Smooth muscle cell (in vitro differentiated cells): Measurements from ENCODE around the gene RTKN2. TPM values are rescaled to one million over a fixed set of nuclear protein-coding genes. Genes with fewer than 3 reads are reported as not detected.
A peak's percentile ranks its signal among the peaks of the same experiment; 100 is the strongest.

Source experiments
- DNase-seq: peaks from one replicate; lab custom pipeline; 2025; ENCODE audit not compliant: unreplicated experiment; lab: John Stamatoyannopoulos, UW
- H2AFZ ChIP-seq: fragments of 200-600 bp; sonication (generic); 2 replicates; pipeline ENCODE4 v1.6.0; 2016; ENCODE audit warnings: antibody characterized with exemption, low read depth, mild to moderate bottlenecking
- H3F3A ChIP-seq: fragments of 200-600 bp; sonication (generic); 2 replicates; pipeline ENCODE4 v1.6.0; 2017; ENCODE audit warnings: antibody characterized with exemption, low read depth
- H3K27ac ChIP-seq: fragments of 200-600 bp; sonication (generic); 2 replicates; pipeline ENCODE4 v1.5.1; 2016; ENCODE audit warnings: low read depth, mild to moderate bottlenecking
- H3K27me3 ChIP-seq: fragments of 200-600 bp; sonication (generic); 2 replicates; pipeline ENCODE4 v1.6.1; 2016; ENCODE audit warnings: low read depth, mild to moderate bottlenecking
- H3K36me3 ChIP-seq: fragments of 200-600 bp; sonication (generic); 2 replicates; pipeline ENCODE4 v1.5.1; 2016; ENCODE audit warnings: low read depth
- H3K4me1 ChIP-seq: fragments of 200-600 bp; sonication (generic); 2 replicates; pipeline ENCODE4 v1.5.1; 2016; ENCODE audit warnings: low read depth
- H3K4me2 ChIP-seq: fragments of 200-600 bp; sonication (generic); 2 replicates; pipeline ENCODE4 v1.6.0; 2016; ENCODE audit warnings: mild to moderate bottlenecking
- H3K4me3 ChIP-seq: fragments of 200-600 bp; sonication (generic); 2 replicates; pipeline ENCODE4 v1.5.1; 2016; ENCODE audit warnings: mild to moderate bottlenecking
- H3K79me2 ChIP-seq: fragments of 200-600 bp; sonication (generic); 2 replicates; pipeline ENCODE4 v1.6.0; 2016; ENCODE audit warnings: low read depth, mild to moderate bottlenecking
- H3K9ac ChIP-seq: fragments of 200-600 bp; sonication (generic); 2 replicates; pipeline ENCODE4 v1.6.0; 2016; ENCODE audit warnings: low read depth
- H3K9me3 ChIP-seq: fragments of 200-600 bp; sonication (generic); replicated peaks from 2 replicates; pipeline ENCODE4 v1.5.1; 2016; ENCODE audit warnings: low read depth
- H4K20me1 ChIP-seq: fragments of 200-600 bp; sonication (generic); 2 replicates; pipeline ENCODE4 v1.6.0; 2016; ENCODE audit warnings: low read depth
- CTCF ChIP-seq: fragments of 200-600 bp; sonication (generic); IDR thresholded peaks from 2 replicates; pipeline ENCODE4 v1.5.1; 2017; ENCODE audit warnings: borderline replicate concordance, mild to moderate bottlenecking, antibody characterized with exemption; ENCODE audit not compliant: insufficient read depth, poor library complexity, severe bottlenecking
- WGBS: methylation state at CpG from one replicate; pipeline ENCODE4 v1.1.7; 2016; ENCODE audit warnings: low lambda C conversion rate; 5-methylcytosine and 5-hydroxymethylcytosine counted together
- polyA plus RNA-seq: library from polyadenylated mRNA; unstranded; fragments of >200 nt; fragmentation: Nextera tagmentation; extraction: Ambion mirVana; gene quantifications from 2 replicates; pipeline ENCODE4 v1.2.1, GENCODE V29; 2016
- total RNA-seq: library from RNA; depleted of rRNA; stranded (reverse); fragments of >200 nt; gene quantifications from 2 replicates; pipeline ENCODE4 v1.2.3, GENCODE V29; 2014

RTKN2 gene
- total and polyA plus RNA-seq, 2 experiments from 2014 or later, result 1.6 to 4.9 TPM

GRCh38 chr10:62278441-62278910 is 9.8 kb upstream of the RTKN2 start:
- Histone ChIP-seq H3K4me1 (no peaks in the 10 kb centered on the region), H3K9me3 (no peaks in the 10 kb centered on the region), H3K9ac (no peak overlapping the region), H3K4me3 (no peak overlapping the region), H3K4me2 (peak overlapping the region; percentile 39), H3F3A (no peaks in the 10 kb centered on the region), H3K36me3 (no peaks in the 10 kb centered on the region), H2AFZ (no peak overlapping the region), H3K27ac (no peak overlapping the region), H4K20me1 (no peaks in the 10 kb centered on the region), H3K79me2 (no peaks in the 10 kb centered on the region), H3K27me3 (no peaks in the 10 kb centered on the region)
- WGBS, result 50% methylated on average over 2 of the region's 2 CpGs
- DNase-seq, result no peak
- TF ChIP-seq CTCF, result no peak

- H3K27me3 ChIP-seq, result no peaks in the 10 kb centered on the region
- no peak overlapping the region for H3K27ac ChIP-seq
- H3K4me2 ChIP-seq, result no peak overlapping the region
- H3K9ac ChIP-seq, result no peak overlapping the region
- H2AFZ ChIP-seq, result no peak overlapping the region
- H3K79me2 ChIP-seq, result no peaks in the 10 kb centered on the region
- no peaks in the 10 kb centered on the region for H4K20me1 ChIP-seq
- H3K36me3 ChIP-seq, result no peaks in the 10 kb centered on the region
- no peak for TF ChIP-seq CTCF
- no peaks in the 10 kb centered on the region for H3F3A ChIP-seq
- 96% methylated on average over 1 of the region's 1 CpG for WGBS
- no peak overlapping the region for H3K4me3 ChIP-seq
- no peak for DNase-seq
- H3K9me3 ChIP-seq, result no peaks in the 10 kb centered on the region
- no peaks in the 10 kb centered on the region for H3K4me1 ChIP-seq
Observed at GRCh38 chr10:62277971-62278370, 9.3 kb upstream of the RTKN2 start.

GRCh38 chr10:62270020-62270419 is 1.4 kb upstream of the RTKN2 start:
- Histone ChIP-seq H3K4me2 (no peak overlapping the region), H3K27me3 (no peaks in the 10 kb centered on the region), H3K9ac (no peak overlapping the region), H4K20me1 (no peaks in the 10 kb centered on the region), H3F3A (peaks cover 9% of the 10 kb centered on the region), H3K9me3 (no peaks in the 10 kb centered on the region), H3K4me3 (no peak overlapping the region), H3K4me1 (peaks cover 28% of the 10 kb centered on the region), H3K36me3 (no peaks in the 10 kb centered on the region), H3K79me2 (peaks cover 18% of the 10 kb centered on the region), H3K27ac (no peak overlapping the region), H2AFZ (no peak overlapping the region)
- DNase-seq, result no peak
- no peak for TF ChIP-seq CTCF
- 91% methylated on average over 4 of the region's 4 CpGs for WGBS

- Histone ChIP-seq H3K36me3 (no peaks in the 10 kb centered on the region), H3K79me2 (peaks cover 25% of the 10 kb centered on the region), H3K4me3 (peak overlapping the region; percentile 78), H3K9ac (peak overlapping the region; percentile 58), H3K9me3 (no peaks in the 10 kb centered on the region), H4K20me1 (no peaks in the 10 kb centered on the region), H2AFZ (peak overlapping the region; percentile 93), H3K27me3 (no peaks in the 10 kb centered on the region), H3F3A (peaks cover 9% of the 10 kb centered on the region), H3K4me1 (peaks cover 30% of the 10 kb centered on the region), H3K27ac (no peak overlapping the region), H3K4me2 (peak overlapping the region; percentile 100)
- no peak for DNase-seq
- TF ChIP-seq CTCF, result no peak
- WGBS, result 3% methylated on average over 19 of the region's 19 CpGs
Observed at GRCh38 chr10:62268027-62268398, 631 bp downstream of the RTKN2 start.
